Muscle of leg (tissue), 11 donors: ENCODE measurements around the gene ADAM22. TPM values are rescaled to one million over a fixed set of nuclear protein-coding genes. Genes with fewer than 3 reads are reported as not detected.

ENCODE experiments used
- DNase-seq: peaks from one replicate; pipeline ENCODE4 v3.0.0; 2013
- H3K27ac ChIP-seq: one replicate; pipeline ENCODE4 v1.5.1; 2013; ENCODE audit warnings: mild to moderate bottlenecking, low read length, control low read depth
- H3K27me3 ChIP-seq: one replicate; pipeline ENCODE4 v1.6.1; 2013; ENCODE audit warnings: low read length; ENCODE audit not compliant: control insufficient read depth, insufficient read depth
- H3K36me3 ChIP-seq: one replicate; pipeline ENCODE4 v1.6.1; 2013; ENCODE audit warnings: low read length; ENCODE audit not compliant: control insufficient read depth, insufficient read depth
- H3K4me1 ChIP-seq: one replicate; pipeline ENCODE4 v1.6.1; 2013; ENCODE audit warnings: low read length; ENCODE audit not compliant: control insufficient read depth, insufficient read depth
- H3K4me3 ChIP-seq: one replicate; pipeline ENCODE4 v1.5.1; 2013; ENCODE audit warnings: low read length, control low read depth
- H3K9me3 ChIP-seq: replicated peaks from 2 replicates; pipeline ENCODE4 v1.6.1; 2013; ENCODE audit warnings: low read depth, low read length; ENCODE audit not compliant: control insufficient read depth
- WGBS: methylation state at CpG from one replicate; pipeline ENCODE4 v1.1.5; 2013; ENCODE audit warnings: missing lambda C conversion rate; ENCODE audit not compliant: insufficient coverage; 5-methylcytosine and 5-hydroxymethylcytosine counted together
- polyA plus RNA-seq, 8 donors: library from polyadenylated mRNA; unstranded; fragments of 120-200 nt; gene quantifications; one replicate each; pipeline versions ENCODE4 v1.2.1 to v1.2.3, GENCODE V29; 2013; ENCODE audit warnings: inconsistent platforms in 1 of 8, low replicate concordance in 1 of 8; ENCODE audit not compliant: insufficient read length in 8 of 8, insufficient read depth in 1 of 8
- total RNA-seq: library from RNA; stranded (reverse); fragments of 120-200 nt; gene quantifications from one replicate; pipeline ENCODE4 v1.2.4, GENCODE V29; 2013

Gene ADAM22
- total and polyA plus RNA-seq, 9 donors: 7.3 to 17.1 (median 15.1) TPM

- no peak overlapping the region for H3K27ac ChIP-seq
- H3K4me3 ChIP-seq: no peak overlapping the region
- no peak for DNase-seq
- H3K27me3 ChIP-seq: no peaks in the 10 kb centered on the region
- H3K4me1 ChIP-seq: no peaks in the 10 kb centered on the region
- H3K36me3 ChIP-seq: no peaks in the 10 kb centered on the region
- H3K9me3 ChIP-seq: no peaks in the 10 kb centered on the region
Observed at GRCh38 chr7:87948371-87948770, 14.3 kb downstream of the ADAM22 start.

DNA sequence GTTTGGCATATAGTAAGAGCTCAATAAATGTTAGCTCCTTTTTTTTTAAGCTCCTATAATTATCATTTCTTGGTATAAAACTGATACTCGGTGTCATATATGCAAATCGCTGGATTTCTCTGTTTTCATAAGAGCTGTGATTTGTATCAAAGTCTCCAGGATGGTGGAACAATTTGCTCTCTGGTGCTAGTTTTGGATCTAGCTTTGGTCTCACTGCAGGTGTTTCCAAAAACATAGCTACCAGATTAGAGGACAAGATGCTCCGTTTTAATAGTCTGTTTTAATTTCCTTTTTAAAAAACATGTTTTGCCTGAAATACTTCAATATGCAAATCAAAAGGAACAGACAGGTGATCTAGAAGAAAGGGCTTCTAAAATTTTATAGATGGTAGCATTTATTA lies 25.3 kb downstream of the ADAM22 start:
- H3K27ac ChIP-seq: no peak overlapping the region
- WGBS: 100% methylated on average over 1 of the region's 3 CpGs
- H3K27me3 ChIP-seq: no peaks in the 10 kb centered on the region
- H3K9me3 ChIP-seq: no peaks in the 10 kb centered on the region
- H3K4me1 ChIP-seq: no peaks in the 10 kb centered on the region
- no peaks in the 10 kb centered on the region for H3K36me3 ChIP-seq
- H3K4me3 ChIP-seq: no peak overlapping the region
- DNase-seq: no peak

- Histone ChIP-seq H3K27me3 (no peaks in the 10 kb centered on the region), H3K4me3 (no peak overlapping the region), H3K27ac (no peak overlapping the region), H3K4me1 (no peaks in the 10 kb centered on the region), H3K36me3 (no peaks in the 10 kb centered on the region), H3K9me3 (no peaks in the 10 kb centered on the region)
- no CpG with 5 or more reads among the region's 1 CpG for WGBS
- no peak for DNase-seq
Observed at GRCh38 chr7:87960239-87960638, 26.2 kb downstream of the ADAM22 start.

DNA sequence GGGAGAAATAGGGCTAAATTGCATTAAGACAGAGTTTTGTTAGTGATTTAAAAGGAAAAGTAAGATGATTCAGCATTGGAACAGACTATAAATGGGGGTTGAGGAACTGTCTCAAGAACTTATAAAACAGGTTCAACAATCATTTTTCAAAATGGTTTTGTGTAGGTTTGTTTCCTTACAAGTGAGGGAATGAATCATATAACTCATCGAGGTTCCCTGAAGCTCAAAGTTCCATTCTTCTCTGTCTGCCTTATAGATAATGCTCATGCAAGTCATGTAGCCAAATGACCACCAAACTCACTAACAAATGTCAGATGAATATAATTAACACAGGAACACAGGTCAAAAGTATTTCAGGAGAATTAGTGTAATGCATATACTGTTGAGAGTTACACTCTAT lies 27.7 kb downstream of the ADAM22 start:
- Histone ChIP-seq H3K9me3 (no peaks in the 10 kb centered on the region), H3K36me3 (no peaks in the 10 kb centered on the region), H3K27ac (no peak overlapping the region), H3K4me3 (no peak overlapping the region), H3K4me1 (no peaks in the 10 kb centered on the region), H3K27me3 (no peaks in the 10 kb centered on the region)
- no peak for DNase-seq
- no CpG with 5 or more reads among the region's 1 CpG for WGBS

- DNase-seq: no peak
- H3K36me3 ChIP-seq: no peaks in the 10 kb centered on the region
- H3K4me3 ChIP-seq: no peak overlapping the region
- no peak overlapping the region for H3K27ac ChIP-seq
- no CpG with 5 or more reads among the region's 2 CpGs for WGBS
- H3K9me3 ChIP-seq: no peaks in the 10 kb centered on the region
- H3K4me1 ChIP-seq: no peaks in the 10 kb centered on the region
- H3K27me3 ChIP-seq: no peaks in the 10 kb centered on the region
Observed at GRCh38 chr7:87966271-87966670, 32.2 kb downstream of the ADAM22 start.

DNA sequence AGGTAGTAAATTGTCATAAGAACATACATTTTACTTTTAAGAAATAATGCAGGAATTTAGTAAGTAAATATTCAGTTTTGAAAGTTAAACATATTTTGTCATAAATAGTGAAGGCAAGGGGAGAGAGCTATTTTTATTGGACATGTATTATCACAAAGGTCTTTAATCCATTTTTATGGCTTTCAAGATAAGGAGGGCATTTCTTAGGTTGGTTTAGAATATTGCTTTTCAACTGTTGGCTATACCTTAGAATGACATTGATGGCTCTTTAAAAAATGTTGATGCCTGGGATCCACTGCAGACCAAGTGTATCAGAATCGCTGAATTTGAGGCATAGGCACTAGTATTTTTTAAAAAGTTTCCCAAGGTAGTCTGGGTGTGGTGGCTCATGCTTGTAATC lies 34.0 kb downstream of the ADAM22 start:
- Histone ChIP-seq H3K4me1 (no peaks in the 10 kb centered on the region), H3K27me3 (no peaks in the 10 kb centered on the region), H3K4me3 (no peak overlapping the region), H3K36me3 (no peaks in the 10 kb centered on the region), H3K27ac (no peak overlapping the region), H3K9me3 (no peaks in the 10 kb centered on the region)
- 83% methylated on average over 1 of the region's 1 CpG for WGBS
- DNase-seq: no peak

- no peaks in the 10 kb centered on the region for H3K4me1 ChIP-seq
- DNase-seq: no peak
- no peaks in the 10 kb centered on the region for H3K9me3 ChIP-seq
- no peaks in the 10 kb centered on the region for H3K36me3 ChIP-seq
- H3K4me3 ChIP-seq: no peak overlapping the region
- 92% methylated on average over 2 of the region's 3 CpGs for WGBS
- no peaks in the 10 kb centered on the region for H3K27me3 ChIP-seq
- H3K27ac ChIP-seq: no peak overlapping the region
Observed at GRCh38 chr7:87982116-87982515, 48.1 kb downstream of the ADAM22 start.

DNA sequence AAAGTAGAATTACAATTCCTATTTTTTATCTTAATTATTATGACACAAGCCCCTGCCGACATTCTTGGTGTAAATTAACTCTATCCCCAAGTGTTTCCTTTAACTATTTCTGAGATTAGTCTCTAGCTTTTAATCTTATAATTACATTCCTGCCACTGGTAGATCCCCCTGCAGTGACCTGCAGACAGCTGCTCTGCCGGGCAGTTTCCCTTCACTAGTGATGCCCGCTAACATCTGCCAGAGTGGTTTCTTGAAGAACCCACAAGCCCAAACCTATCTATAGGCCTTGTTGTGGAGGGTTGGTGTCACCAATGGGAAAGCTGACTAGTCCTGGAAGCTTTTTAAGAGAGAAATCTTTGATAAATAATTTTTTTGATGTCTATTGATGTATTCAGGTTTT lies 50.0 kb downstream of the ADAM22 start:
- Histone ChIP-seq H3K9me3 (no peaks in the 10 kb centered on the region), H3K27ac (no peak overlapping the region), H3K4me3 (no peak overlapping the region), H3K4me1 (no peaks in the 10 kb centered on the region), H3K36me3 (no peaks in the 10 kb centered on the region), H3K27me3 (no peaks in the 10 kb centered on the region)
- no peak for DNase-seq
- 100% methylated on average over 1 of the region's 3 CpGs for WGBS

DNA sequence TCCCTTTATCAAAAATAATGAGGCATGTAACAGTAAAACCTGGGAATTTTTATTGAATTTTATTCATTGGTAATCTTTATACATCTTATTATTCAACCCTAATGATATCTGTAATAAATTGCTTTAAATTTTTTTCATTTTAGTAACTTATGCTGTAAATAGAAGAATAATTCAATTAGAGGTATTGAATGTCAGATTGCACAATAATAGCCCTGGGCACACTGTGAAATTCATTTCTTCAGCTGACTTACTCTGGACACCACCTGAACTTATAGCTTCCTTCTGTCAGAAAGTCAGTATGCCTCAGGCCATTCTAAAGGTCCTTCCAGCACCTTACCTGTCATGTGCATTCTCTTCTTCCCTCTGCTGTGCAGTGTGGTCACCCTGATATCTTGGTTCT lies 59.2 kb downstream of the ADAM22 start:
- Histone ChIP-seq H3K9me3 (no peaks in the 10 kb centered on the region), H3K27ac (no peak overlapping the region), H3K4me1 (no peaks in the 10 kb centered on the region), H3K4me3 (no peak overlapping the region), H3K27me3 (no peaks in the 10 kb centered on the region), H3K36me3 (no peaks in the 10 kb centered on the region)
- no peak for DNase-seq

DNA sequence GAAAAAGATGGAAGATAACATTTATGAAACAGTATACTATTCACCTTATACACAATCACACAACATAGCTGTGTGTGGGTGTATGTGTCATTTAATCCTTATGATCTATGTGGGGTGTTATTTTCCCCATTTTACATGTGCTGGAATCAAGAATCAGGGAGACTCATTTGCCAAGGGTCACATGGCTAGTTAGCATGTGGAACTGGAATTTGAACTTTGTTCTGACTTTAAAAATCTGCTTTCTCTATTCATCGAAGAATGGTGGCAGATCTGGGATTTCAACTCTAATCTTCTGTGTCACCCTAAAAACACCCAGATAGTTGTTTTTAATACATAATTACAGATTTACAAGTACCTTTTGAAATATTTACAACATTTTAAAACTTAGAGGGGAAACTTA lies 65.2 kb downstream of the ADAM22 start:
- no peak for DNase-seq
- peaks cover 2% of the 10 kb centered on the region for H3K4me1 ChIP-seq
- no peak overlapping the region for H3K4me3 ChIP-seq
- H3K9me3 ChIP-seq: no peaks in the 10 kb centered on the region
- H3K27ac ChIP-seq: no peak overlapping the region
- no peaks in the 10 kb centered on the region for H3K36me3 ChIP-seq
- H3K27me3 ChIP-seq: no peaks in the 10 kb centered on the region
- WGBS: no CpG with 5 or more reads among the region's 1 CpG

GRCh38 chr7:88001744-88002530 lies 67.9 kb downstream of the ADAM22 start:
- Histone ChIP-seq H3K27ac (no peak overlapping the region), H3K36me3 (no peaks in the 10 kb centered on the region), H3K9me3 (no peaks in the 10 kb centered on the region), H3K4me3 (no peak overlapping the region), H3K27me3 (no peaks in the 10 kb centered on the region), H3K4me1 (peaks cover 2% of the 10 kb centered on the region)
- no peak for DNase-seq
- 94% methylated on average over 2 of the region's 6 CpGs for WGBS
